Measurements from ENCODE around the gene ARHGAP10. TPM values are rescaled to one million over a fixed set of nuclear protein-coding genes. Genes with fewer than 3 reads are reported as not detected.

The ARHGAP10 gene
- total RNA-seq, 1 donor from 2014 or later: 20.2 TPM

- DNase-seq (ENCODE audit: low spot score): no peak
- H3K27me3 Mint-ChIP-seq (ENCODE audit: insufficient read depth, low read depth): no peaks in the 10 kb centered on the region
- H3K36me3 Mint-ChIP-seq: peaks cover 2% of the 10 kb centered on the region
- no peaks in the 10 kb centered on the region for H3K4me1 Mint-ChIP-seq
- Histone ChIP-seq H3K27ac (no peak overlapping the region), H4K20me1 (ENCODE audit: low read depth) (no peaks in the 10 kb centered on the region), H3K4me2 (no peak overlapping the region), H3K4me3 (no peak overlapping the region), H3K4me1 (peaks cover under 1% of the 10 kb centered on the region), H3K9me3 (ENCODE audit: low read depth) (no peaks in the 10 kb centered on the region), H3K9ac (no peak overlapping the region), H3K27me3 (no peaks in the 10 kb centered on the region), H2AFZ (replicated peaks) (no peak overlapping the region), H3K36me3 (no peaks in the 10 kb centered on the region), H3K79me2 (ENCODE audit: low read depth) (no peaks in the 10 kb centered on the region), H3F3A (ENCODE audit: low read depth) (no peaks in the 10 kb centered on the region)
- no peak for TF ChIP-seq EZH2 (IDR thresholded peaks at IDR 0.05)
- TF ChIP-seq CTCF (IDR thresholded peaks at IDR 0.05): no peak
- no peak for TF ChIP-seq EZH2phosphoT487 (IDR thresholded peaks at IDR 0.05)
- H3K4me3 Mint-ChIP-seq: no peak overlapping the region
- H3K9me3 Mint-ChIP-seq: no peaks in the 10 kb centered on the region
- no peak overlapping the region for H3K27ac Mint-ChIP-seq
Measured at GRCh38 chr4:147860960-147861359, 129.1 kb downstream of the ARHGAP10 start.

GRCh38 chr4:147862043-147862692, 130.3 kb downstream of the ARHGAP10 start:
- TF ChIP-seq EZH2 (IDR thresholded peaks at IDR 0.05): no peak
- TF ChIP-seq EZH2phosphoT487 (IDR thresholded peaks at IDR 0.05): no peak
- TF ChIP-seq CTCF (IDR thresholded peaks at IDR 0.05): no peak
- no peaks in the 10 kb centered on the region for H3K9me3 Mint-ChIP-seq
- H3K27me3 Mint-ChIP-seq (ENCODE audit: insufficient read depth, low read depth): peaks cover under 1% of the 10 kb centered on the region
- H3K9ac ChIP-seq: no peak overlapping the region
- no peak overlapping the region for H3K4me2 ChIP-seq
- no peak overlapping the region for H3K4me3 ChIP-seq
- H3K4me3 Mint-ChIP-seq: no peak overlapping the region
- H4K20me1 ChIP-seq (ENCODE audit: low read depth): no peaks in the 10 kb centered on the region
- no peak overlapping the region for H3K27ac Mint-ChIP-seq
- no peak overlapping the region for H3K27ac ChIP-seq
- H3F3A ChIP-seq (ENCODE audit: low read depth): no peaks in the 10 kb centered on the region
- H3K27me3 ChIP-seq: no peaks in the 10 kb centered on the region
- H3K36me3 ChIP-seq: no peaks in the 10 kb centered on the region
- peaks cover 2% of the 10 kb centered on the region for H3K36me3 Mint-ChIP-seq
- no peaks in the 10 kb centered on the region for H3K79me2 ChIP-seq (ENCODE audit: low read depth)
- no peaks in the 10 kb centered on the region for H3K9me3 ChIP-seq (ENCODE audit: low read depth)
- no peak overlapping the region for H2AFZ ChIP-seq (replicated peaks)
- no peak for DNase-seq (ENCODE audit: low spot score)
- H3K4me1 ChIP-seq: no peaks in the 10 kb centered on the region
- H3K4me1 Mint-ChIP-seq: no peaks in the 10 kb centered on the region

- H3K27me3 Mint-ChIP-seq (ENCODE audit: insufficient read depth, low read depth): peaks cover 4% of the 10 kb centered on the region
Measured at GRCh38 chr4:147863111-147863747, 131.3 kb downstream of the ARHGAP10 start.

More at GRCh38 chr4:147863111-147863747, 131.3 kb downstream of the ARHGAP10 start:
- H3K4me3 Mint-ChIP-seq: no peak overlapping the region
- H3K9me3 Mint-ChIP-seq: no peaks in the 10 kb centered on the region
- Histone ChIP-seq H3K79me2 (ENCODE audit: low read depth) (no peaks in the 10 kb centered on the region), H4K20me1 (ENCODE audit: low read depth) (no peaks in the 10 kb centered on the region), H2AFZ (replicated peaks) (no peak overlapping the region), H3K4me1 (no peaks in the 10 kb centered on the region), H3K9ac (no peak overlapping the region), H3K27ac (no peak overlapping the region), H3K9me3 (ENCODE audit: low read depth) (no peaks in the 10 kb centered on the region), H3K36me3 (no peaks in the 10 kb centered on the region), H3K27me3 (no peaks in the 10 kb centered on the region), H3K4me2 (no peak overlapping the region), H3F3A (ENCODE audit: low read depth) (no peaks in the 10 kb centered on the region), H3K4me3 (no peak overlapping the region)
- no peak for DNase-seq (ENCODE audit: low spot score)
- TF ChIP-seq CTCF (IDR thresholded peaks at IDR 0.05) (no peak), EZH2 (IDR thresholded peaks at IDR 0.05) (no peak), EZH2phosphoT487 (IDR thresholded peaks at IDR 0.05) (no peak)
- H3K36me3 Mint-ChIP-seq: peaks cover 2% of the 10 kb centered on the region
- H3K27ac Mint-ChIP-seq: no peak overlapping the region
- no peaks in the 10 kb centered on the region for H3K4me1 Mint-ChIP-seq

Measured in neural progenitor cell (in vitro differentiated cells).